ENCODE measurements around the gene FERMT3.

GRCh38 chr11:64207256-64208085, 950 bp downstream of the FERMT3 start:
- TF ChIP-seq CTCF (IDR thresholded peaks at IDR 0.05), result no peak
- TF ChIP-seq POLR2A (IDR thresholded peaks at IDR 0.05), result peak in 2 of 4 donors; percentile 32 to 75
- TF ChIP-seq POLR2AphosphoS5 (IDR thresholded peaks at IDR 0.05), result peak; percentile 63 to 70
- TF ChIP-seq EP300 (IDR thresholded peaks at IDR 0.05), result no peak
